GM18499 (cell line): ENCODE data around the gene ARL4A.

Experiments used
- ATAC-seq: cut with Tn5 transposase; IDR thresholded peaks from one replicate; pipeline ENCODE4 v1.9.1; 2021; ENCODE audit warnings: moderate number of reproducible peaks; ENCODE audit not compliant: insufficient read depth, unreplicated experiment

ARL4A gene

GRCh38 chr7:12722136-12722535 lies 34.7 kb downstream of the ARL4A start:
- ATAC-seq: no peak

GRCh38 chr7:12722636-12723605 lies 35.5 kb downstream of the ARL4A start:
- ATAC-seq: no peak

- no peak for ATAC-seq
Measured at GRCh38 chr7:12725575-12726316, 38.3 kb downstream of the ARL4A start.

- ATAC-seq: no peak
Measured at GRCh38 chr7:12726908-12727307, 39.5 kb downstream of the ARL4A start.

GRCh38 chr7:12727455-12728191 lies 40.2 kb downstream of the ARL4A start:
- no peak for ATAC-seq

GRCh38 chr7:12728192-12728538 lies 40.7 kb downstream of the ARL4A start:
- no peak for ATAC-seq

- ATAC-seq: no peak
Measured at GRCh38 chr7:12729112-12729511, 41.7 kb downstream of the ARL4A start.

GRCh38 chr7:12730523-12730922 lies 43.1 kb downstream of the ARL4A start:
- ATAC-seq: no peak

- no peak for ATAC-seq
Measured at GRCh38 chr7:12731214-12731656, 43.8 kb downstream of the ARL4A start.

GRCh38 chr7:12731775-12732174 lies 44.3 kb downstream of the ARL4A start:
- no peak for ATAC-seq

- no peak for ATAC-seq
Measured at GRCh38 chr7:12732428-12732827, 45.0 kb downstream of the ARL4A start.

GRCh38 chr7:12735923-12736322 lies 48.5 kb downstream of the ARL4A start:
- no peak for ATAC-seq

- no peak for ATAC-seq
Measured at GRCh38 chr7:12737373-12737772, 49.9 kb downstream of the ARL4A start.

- no peak for ATAC-seq
Measured at GRCh38 chr7:12737836-12738235, 50.4 kb downstream of the ARL4A start.

GRCh38 chr7:12738665-12739064 lies 51.2 kb downstream of the ARL4A start:
- no peak for ATAC-seq
